Measurements from ENCODE around the gene TSPAN31.

Gene TSPAN31

DNA sequence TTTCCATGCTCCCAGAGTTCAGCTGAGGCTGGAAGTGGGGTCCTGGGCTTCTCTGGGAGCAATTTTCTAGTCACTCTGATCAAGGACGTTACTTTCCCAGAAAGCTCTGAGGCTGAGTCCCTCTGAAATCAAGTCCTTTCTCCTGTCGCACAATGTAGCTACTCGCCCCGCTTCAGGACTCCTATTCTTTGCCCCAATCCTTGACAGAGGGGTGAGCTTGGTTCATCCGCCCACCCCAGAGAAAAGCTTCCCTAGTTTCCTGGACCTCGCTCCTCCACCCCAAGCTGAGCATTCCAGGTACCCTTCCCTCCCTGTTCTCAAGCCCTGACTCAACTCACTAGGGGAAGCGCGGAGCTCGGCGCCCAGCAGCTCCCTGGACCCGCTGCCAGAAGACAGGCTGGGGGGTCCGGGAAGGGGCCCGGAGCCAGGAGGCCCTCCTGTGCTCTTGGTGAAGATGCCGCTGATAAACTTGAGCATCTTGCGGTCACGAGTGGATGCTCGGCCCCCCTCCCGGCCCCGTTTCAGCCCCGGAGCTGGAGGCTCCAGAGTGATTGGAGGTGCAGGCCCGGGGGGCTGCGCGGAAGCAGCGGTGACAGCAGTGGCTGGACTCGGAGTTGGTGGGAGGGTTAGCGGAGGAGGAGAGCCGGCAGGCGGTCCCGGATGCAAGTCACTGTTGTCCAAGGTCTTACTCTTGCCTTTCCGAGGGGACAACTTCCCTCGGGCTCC lies 7.9 kb upstream of the TSPAN31 start:
- DNase-seq, result no peak

DNA sequence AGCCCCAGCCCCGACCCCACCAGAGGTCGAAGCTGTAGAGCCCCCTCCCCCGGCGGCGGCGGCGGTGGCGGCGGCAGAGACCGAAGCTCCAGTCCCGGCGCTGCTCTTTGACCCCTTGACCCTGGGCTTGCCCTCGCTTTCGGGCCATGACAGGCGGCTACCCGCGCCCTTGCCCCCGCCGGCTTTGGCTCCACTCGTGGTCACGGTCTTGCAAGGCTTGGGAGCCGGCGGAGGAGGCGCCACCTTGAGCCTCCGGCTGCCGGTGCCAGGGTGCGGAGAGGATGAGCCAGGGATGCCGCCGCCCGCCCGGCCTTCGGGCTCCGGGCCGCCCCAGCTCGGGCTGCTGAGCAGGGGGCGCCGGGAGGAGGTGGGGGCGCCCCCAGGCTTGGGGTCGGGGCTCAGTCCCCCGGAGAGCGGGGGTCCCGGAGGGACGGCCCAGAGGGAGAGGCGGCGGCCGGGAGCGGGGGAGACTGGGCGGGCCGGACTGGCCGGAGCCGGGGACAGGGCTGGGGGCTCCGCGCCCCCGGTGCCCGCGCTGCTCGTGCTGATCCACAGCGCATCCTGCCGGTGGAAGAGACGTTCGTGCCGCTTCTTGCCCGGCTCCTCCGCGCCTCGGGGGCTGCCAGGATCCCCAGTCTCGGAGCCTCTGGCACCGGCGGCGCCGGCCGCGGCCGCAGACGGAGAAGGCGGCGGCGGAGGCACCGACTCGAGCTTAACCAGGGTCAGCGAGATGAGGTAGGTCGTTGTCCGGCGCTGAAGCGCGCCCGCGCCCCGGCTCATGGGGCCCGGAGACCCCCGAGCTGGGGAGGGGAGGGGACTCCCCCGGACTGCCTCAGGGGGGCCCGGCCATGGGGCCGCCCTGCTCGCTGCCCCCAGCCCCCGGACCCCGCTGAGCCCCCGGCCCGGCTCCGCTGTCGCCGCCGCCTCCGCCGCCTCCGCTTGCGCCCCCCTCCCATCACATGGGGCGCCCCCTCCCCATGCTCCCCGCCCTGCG lies 7.1 kb upstream of the TSPAN31 start:
- DNase-seq, result peak in 1 of 2 experiments; percentile 42

DNA sequence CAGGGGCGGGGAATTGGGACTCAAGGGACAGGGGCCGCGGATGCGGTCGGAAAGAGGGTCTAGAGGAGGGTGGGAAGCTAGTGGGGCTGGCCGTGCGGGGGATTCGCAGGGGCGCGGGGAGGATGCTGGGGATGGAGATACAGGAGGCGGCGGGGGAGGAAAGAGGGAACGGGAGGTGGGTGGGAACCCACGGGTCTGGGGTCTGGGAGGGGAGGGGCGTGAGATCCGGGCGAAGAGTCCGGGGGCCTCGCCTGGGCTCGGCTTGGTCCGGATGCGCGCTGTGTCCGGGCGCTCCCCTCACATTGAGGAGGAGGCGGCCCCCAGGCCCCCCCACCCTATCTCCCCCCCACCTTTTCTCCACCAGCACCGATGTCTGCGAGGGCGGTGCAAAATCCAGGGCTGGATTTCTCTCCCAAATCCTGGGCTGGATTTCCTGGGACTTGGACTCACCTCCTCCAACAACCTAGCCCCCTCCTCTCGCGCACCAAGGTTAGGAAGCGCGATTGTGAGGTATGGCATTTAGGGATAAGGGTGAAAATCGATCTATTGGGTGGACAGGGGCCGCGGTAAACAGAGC lies 6.1 kb upstream of the TSPAN31 start, which contains the start of gene AGAP2:
AGAP2 (minus strand) TSS at position 82 of the 577 bp plus-strand sequence. CDS start 496 bp downstream, outside the sequence.
- peak; percentile 25 to 47 for DNase-seq

DNA sequence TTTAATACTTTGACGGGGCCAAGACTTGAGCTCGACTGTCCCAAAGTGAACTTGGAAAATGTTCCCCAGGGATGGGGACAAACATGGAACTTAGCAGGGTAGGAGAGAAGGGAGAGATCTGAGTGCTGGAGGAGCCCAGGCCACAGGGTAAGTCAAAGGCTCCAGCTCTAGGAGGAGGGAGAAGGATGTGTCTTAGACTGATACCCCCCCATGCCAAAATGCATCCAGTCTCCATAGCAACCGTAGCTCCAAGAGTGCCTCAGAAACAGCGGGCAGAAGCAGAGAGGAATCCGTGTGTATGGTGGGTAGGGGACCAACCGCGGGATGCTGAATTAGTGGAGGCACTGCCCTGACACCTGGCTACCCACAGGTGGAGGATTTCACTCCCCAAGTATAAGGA lies 5.5 kb upstream of the TSPAN31 start:
- no peak for DNase-seq

DNA sequence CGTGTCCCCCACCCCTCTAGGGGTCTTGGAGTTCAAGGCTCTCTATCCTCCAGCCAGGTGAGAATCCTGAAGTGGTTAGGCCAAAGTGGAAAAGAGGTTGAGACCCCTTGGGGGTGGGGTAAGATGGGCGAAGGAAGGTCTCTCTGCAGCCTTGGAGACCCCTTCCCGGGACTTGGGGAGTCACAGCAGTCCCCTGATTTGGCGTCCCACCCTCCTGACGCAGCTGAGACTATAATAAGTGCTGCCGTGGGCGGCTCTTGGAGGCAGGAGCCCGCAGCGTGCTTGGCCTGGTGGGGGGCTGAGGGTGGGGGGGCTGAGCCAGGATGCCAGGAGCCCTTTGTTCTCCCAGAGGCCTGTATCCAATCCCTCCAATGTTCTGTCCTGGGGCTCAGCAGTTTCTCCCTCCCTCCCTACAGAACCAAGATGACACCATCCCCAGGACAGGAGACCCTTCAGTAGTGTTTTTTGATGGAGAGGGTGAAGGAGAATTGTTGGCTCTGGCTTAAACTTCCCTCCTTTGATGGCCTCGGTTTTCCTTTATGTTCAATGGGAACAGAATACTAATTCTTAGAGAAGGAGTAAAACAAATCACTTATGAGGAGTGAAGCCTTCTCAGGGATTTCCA lies 4.8 kb upstream of the TSPAN31 start:
- no peak for DNase-seq

- DNase-seq, result no peak
Observed at GRCh38 chr12:57740656-57741412, 4.0 kb upstream of the TSPAN31 start.

- DNase-seq, result no peak
Observed at GRCh38 chr12:57741413-57741789, 3.4 kb upstream of the TSPAN31 start.

GRCh38 chr12:57741844-57742738 lies 2.7 kb upstream of the TSPAN31 start:
- DNase-seq, result no peak

GRCh38 chr12:57743769-57744168 lies 1.1 kb upstream of the TSPAN31 start:
- no peak for DNase-seq

- DNase-seq, result peak; percentile 79 to 82
Observed at GRCh38 chr12:57744194-57744776, 554 bp upstream of the TSPAN31 start.

- no peak for DNase-seq
Observed at GRCh38 chr12:57745485-57745881, 644 bp downstream of the TSPAN31 start.

DNA sequence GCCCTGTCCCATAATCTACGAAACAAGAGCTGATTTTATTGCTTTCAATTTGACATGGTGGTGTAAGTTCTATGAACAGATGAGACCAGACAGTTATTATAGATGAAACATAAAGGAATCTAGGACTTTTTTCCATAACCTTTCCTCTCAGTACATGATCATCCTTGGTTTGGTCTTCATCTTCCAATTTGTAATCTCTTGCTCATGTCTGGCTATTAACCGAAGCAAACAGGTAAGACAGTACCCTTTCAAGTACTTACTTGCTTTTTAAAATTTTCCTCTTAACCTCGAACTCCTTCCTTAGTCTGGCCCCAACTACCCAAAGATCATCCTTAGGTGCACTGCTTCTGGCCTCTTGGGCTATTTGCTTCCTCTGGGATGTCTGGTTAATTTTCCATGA lies 1.2 kb downstream of the TSPAN31 start:
- no peak for DNase-seq

- no peak for DNase-seq
Observed at GRCh38 chr12:57749061-57749460, 4.2 kb downstream of the TSPAN31 start.

DNA sequence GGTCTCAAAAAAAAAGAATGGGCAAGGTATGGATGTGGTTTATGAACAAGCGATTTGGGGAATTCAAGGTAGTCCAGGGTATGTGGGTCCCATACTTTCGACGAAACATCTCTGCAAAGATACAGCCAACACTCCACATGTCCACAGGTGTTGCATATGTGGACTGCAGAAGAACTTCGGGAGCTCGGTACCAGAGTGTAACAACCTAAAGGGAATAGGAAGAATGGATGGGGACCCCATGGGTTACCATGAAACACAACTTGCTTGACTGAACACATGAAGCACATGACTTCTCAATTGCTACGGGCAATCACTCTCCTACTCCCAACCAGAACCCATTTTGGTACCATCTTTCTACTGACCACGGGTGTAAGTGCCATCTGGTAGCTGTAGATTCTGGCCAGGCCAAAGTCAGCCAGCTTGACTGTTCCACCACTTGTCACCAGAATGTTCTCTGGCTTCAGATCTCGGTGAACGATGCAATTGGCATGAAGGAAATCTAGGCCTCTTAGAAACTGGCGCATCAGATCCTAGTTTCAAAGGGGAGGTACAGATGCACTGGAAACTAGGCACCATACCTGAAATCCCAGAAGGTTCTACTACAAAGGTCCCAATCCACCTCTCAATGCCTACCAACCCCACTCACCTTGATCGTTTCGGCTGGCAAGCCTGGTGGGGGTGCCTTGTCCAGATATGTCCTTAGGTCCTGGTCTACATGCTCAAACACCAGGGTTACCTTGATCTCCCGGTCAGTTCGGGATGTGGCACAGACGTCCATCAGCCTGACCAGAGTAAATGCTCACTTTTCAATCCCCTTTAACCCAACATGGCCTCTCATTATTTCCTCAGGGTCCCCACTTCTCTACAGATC lies 6.0 kb downstream of the TSPAN31 start:
- no peak for DNase-seq

GRCh38 chr12:57751432-57751787 lies 6.6 kb downstream of the TSPAN31 start:
- DNase-seq, result no peak

DNA sequence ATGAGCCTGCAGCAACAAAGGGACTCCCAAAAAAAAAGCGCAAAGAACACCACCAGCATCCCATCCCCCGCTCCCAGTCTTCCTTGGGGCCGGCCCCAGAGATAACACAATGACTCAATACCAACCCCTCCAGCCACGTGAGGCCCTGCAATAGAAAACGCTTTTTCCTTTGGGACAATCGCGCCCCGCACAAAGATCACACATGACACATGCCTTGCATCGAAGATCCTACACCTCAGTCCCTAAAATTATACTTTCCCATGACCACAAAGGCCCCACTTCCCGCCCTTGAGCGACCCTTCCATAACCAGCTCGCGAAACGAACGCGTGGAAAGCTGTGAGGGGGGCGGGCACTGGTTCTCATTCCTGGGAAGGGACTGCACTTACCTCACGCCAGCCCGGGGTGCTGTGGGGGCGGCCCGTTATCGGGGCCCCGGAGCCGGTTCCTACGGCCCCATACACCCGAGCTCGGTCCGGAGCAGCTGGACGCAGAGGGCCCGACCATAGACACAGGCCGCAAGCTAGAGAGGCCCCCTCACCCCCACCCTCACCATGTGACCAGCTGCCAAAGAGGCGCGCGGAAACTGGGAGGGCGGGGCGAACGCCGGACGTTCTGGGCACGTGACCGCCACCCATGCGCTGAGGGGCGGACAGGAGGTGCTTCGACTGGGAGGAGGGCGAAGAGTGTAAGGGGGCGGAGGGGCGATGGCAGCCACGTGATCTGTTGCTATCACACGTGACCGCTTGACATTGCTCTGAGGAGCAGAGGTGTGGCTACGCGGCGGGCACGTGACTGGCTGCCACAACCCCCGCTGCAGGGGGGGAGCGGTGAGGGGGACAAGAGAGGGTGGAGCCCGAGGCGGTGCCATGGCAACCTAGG lies 7.2 kb downstream of the TSPAN31 start, which contains the start of gene CDK4:
CDK4 (minus strand) TSS at position 523 of the 880 bp plus-strand sequence. CDS start 593 bp downstream, outside the sequence.
- DNase-seq, result peak; percentile 99

DNA sequence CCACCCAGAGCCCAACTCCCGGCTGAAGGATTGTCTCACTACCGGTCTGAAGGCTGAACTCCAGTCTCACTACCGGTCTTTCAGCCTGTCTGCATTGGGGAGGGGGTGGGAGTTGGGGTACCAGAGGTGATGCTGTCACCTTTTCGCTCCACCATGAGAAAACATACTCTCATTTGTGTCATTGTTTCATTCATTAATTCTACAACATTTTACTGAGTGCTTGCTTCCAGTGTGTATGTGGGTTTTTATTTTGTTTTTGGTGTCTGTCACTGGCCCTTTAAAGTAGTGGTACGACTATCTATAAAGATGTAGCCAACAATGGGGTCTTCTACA lies 7.8 kb downstream of the TSPAN31 start:
- no peak for DNase-seq

- no peak for DNase-seq
Observed at GRCh38 chr12:57753756-57754337, 9.0 kb downstream of the TSPAN31 start.

Measured in NCI-H2081 (cell line).